ENCODE data around the gene PHACTR1. TPM values are rescaled to one million over a fixed set of nuclear protein-coding genes. Genes with fewer than 3 reads are reported as not detected.

The PHACTR1 gene
- total RNA-seq, 1 donor from 2014 or later: 8.4 TPM

DNA sequence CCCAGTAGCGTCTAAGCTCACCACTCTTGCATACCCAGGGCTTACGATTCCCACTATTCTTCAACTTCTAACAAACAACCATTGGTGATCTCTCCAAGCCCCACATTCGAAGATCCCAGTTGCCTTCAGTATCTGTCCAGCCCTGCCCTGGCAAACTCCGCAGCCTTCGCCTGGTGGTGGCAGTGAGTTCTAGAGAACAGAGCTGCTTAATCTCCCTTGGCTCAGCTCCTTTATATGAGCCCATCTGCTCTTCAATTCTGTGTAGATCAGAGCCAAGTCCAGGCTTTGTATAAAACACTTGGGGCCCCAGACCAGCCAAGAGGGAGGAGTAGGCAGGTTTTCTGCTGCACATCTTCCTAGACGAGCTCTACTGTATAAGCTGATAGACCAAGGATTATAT lies 193.3 kb downstream of the PHACTR1 start:
- no peak for DNase-seq (ENCODE audit: low spot score in 2 of 2)
- H3K4me3 ChIP-seq: no peak overlapping the region
- TF ChIP-seq, protein P1, sequence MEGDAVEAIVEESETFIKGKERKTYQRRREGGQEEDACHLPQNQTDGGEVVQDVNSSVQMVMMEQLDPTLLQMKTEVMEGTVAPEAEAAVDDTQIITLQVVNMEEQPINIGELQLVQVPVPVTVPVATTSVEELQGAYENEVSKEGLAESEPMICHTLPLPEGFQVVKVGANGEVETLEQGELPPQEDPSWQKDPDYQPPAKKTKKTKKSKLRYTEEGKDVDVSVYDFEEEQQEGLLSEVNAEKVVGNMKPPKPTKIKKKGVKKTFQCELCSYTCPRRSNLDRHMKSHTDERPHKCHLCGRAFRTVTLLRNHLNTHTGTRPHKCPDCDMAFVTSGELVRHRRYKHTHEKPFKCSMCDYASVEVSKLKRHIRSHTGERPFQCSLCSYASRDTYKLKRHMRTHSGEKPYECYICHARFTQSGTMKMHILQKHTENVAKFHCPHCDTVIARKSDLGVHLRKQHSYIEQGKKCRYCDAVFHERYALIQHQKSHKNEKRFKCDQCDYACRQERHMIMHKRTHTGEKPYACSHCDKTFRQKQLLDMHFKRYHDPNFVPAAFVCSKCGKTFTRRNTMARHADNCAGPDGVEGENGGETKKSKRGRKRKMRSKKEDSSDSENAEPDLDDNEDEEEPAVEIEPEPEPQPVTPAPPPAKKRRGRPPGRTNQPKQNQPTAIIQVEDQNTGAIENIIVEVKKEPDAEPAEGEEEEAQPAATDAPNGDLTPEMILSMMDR (IDR thresholded peaks at IDR 0.05): no peak
- no peaks in the 10 kb centered on the region for H3K36me3 ChIP-seq
- no peaks in the 10 kb centered on the region for H3K4me1 ChIP-seq
- intact Hi-C loops (cut with DNase I): loop anchor here (5.0 to 10.0 kb wide), 3 partner anchors 42 to 285 kb away; no protein-coding TSS in a partner anchor
- H3K9me3 ChIP-seq: no peaks in the 10 kb centered on the region
- no peaks in the 10 kb centered on the region for H3K27me3 ChIP-seq
- no peak overlapping the region for H3K27ac ChIP-seq

DNA sequence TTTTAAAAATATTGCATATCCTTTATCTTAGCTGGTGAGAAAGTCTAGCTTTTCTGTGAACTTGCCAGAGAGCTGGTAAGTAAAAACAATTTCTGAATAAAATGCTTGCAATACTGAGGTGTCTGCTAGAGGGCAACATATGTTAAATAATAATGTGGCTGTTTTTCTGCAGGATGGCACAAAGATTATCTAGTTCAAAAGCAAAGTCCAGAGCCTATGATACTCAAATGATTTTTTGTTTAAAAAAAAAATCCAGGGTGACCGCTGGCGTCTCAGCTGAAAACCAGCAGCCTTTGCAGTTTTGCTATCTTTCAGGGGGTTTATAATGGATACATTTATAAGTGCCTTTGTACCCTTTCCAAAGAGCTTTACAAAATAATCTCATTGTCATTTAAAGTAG lies 194.9 kb downstream of the PHACTR1 start:
- Histone ChIP-seq H3K4me3 (no peak overlapping the region), H3K4me1 (no peaks in the 10 kb centered on the region), H3K27ac (no peak overlapping the region), H3K9me3 (no peaks in the 10 kb centered on the region), H3K27me3 (no peaks in the 10 kb centered on the region), H3K36me3 (no peaks in the 10 kb centered on the region)
- intact Hi-C loops (cut with DNase I): loop anchor here (1.0 to 10.0 kb wide), 4 partner anchors 41 to 417 kb away; partner anchors contain the start of gene TBC1D7
- DNase-seq (ENCODE audit: low spot score in 2 of 2): no peak
- TF ChIP-seq, protein P1 (IDR thresholded peaks at IDR 0.05): peak; percentile 59 to 70 (median 64)

DNA sequence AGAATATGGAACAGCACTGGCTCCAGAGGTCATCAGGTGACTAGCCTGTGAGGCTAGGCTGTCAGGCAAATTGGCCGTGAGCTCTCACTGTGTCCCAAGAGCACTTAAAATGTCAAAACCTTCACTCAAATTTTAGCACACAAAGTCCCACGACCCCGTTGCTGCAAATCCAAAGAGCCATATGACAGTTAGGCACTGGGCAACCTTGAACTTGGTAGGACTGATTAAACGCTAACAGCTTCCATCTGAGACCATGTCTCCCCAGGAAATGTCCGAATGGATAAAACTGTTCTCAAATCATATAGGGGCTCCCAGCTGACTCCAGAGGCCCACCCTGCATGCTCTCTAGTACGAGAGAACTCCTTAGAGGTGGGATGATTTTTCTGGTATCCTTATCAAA lies 196.6 kb downstream of the PHACTR1 start:
- Histone ChIP-seq H3K4me1 (no peaks in the 10 kb centered on the region), H3K36me3 (no peaks in the 10 kb centered on the region), H3K4me3 (no peak overlapping the region), H3K27me3 (no peaks in the 10 kb centered on the region), H3K27ac (no peak overlapping the region), H3K9me3 (no peaks in the 10 kb centered on the region)
- TF ChIP-seq, protein P1 (IDR thresholded peaks at IDR 0.05): no peak
- intact Hi-C loops (cut with DNase I): loop anchor here (5.0 to 10.0 kb wide), 3 partner anchors 39 to 282 kb away; no protein-coding TSS in a partner anchor
- DNase-seq (ENCODE audit: low spot score in 2 of 2): no peak

DNA sequence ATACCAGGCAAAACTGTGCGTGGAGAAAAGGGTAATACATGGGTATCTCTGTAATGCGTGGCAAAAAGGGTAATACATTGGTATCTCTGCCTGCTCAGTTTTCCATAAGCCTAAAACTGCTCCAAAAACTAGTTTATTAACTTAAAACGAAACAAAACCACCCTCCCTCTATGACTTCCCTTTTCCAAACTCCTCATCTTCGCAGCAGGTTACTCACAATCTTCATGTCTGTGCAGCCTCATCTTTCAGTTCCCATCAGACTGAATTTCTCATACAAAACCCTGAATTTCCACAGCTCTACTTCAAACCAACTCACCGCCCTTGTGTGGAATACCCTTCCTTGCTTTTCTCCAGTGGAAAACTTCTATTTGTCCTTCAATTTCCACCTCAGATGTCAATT lies 199.4 kb downstream of the PHACTR1 start:
- TF ChIP-seq, protein P1 (IDR thresholded peaks at IDR 0.05): no peak
- H3K27me3 ChIP-seq: no peaks in the 10 kb centered on the region
- H3K9me3 ChIP-seq: no peaks in the 10 kb centered on the region
- intact Hi-C loops (cut with DNase I): loop anchor here (10.0 kb wide), 1 partner anchor 279 kb away; no protein-coding TSS in a partner anchor
- H3K36me3 ChIP-seq: no peaks in the 10 kb centered on the region
- DNase-seq (ENCODE audit: low spot score in 2 of 2): no peak
- H3K4me3 ChIP-seq: no peak overlapping the region
- H3K4me1 ChIP-seq: no peaks in the 10 kb centered on the region
- H3K27ac ChIP-seq: no peak overlapping the region

DNA sequence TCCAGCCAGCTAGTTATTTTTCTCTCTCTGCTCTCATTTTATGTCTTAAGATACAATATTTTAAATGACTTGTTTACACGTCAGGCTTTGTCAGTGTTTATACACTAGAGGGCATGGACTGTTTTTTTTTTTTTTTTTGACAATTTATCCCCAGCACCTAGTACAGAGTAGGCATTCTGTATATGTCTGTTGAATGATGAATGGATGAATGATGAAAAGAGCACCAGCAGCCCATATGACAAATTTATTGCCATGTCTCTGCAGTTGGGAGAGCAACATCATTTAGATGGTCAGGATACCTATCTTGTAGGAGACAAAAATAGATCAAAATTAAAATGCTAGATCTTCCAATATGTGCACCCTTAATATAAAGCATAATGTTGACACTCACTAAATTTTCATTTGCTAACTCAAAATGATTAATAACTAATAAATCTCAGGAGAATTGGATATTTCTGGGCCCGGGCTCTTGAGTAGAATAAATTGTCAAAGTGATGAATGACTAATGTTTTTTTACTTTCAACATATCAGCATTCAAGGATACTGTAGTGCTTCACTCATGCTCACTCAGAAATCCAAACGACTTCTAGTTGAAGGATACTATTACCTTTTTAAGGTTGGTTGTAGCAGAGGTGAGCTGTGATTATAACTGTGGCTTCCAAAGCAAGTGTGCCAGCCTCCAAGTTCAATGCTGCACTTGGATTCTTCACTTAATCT lies 200.0 kb downstream of the PHACTR1 start:
- TF ChIP-seq, protein P1 (IDR thresholded peaks at IDR 0.05): no peak
- no peak for DNase-seq (ENCODE audit: low spot score in 2 of 2)
- Histone ChIP-seq H3K4me1 (no peaks in the 10 kb centered on the region), H3K27me3 (no peaks in the 10 kb centered on the region), H3K36me3 (no peaks in the 10 kb centered on the region), H3K27ac (no peak overlapping the region), H3K9me3 (no peaks in the 10 kb centered on the region), H3K4me3 (no peak overlapping the region)
- intact Hi-C loops (cut with DNase I): loop anchor here (10.0 kb wide), 1 partner anchor 278 kb away; no protein-coding TSS in a partner anchor

Data from ascending aorta (tissue), 2 donors.